NCI-H2029 (cell line): ENCODE results near the gene IL13RA2.

Experiments used
- DNase-seq: peaks from one replicate; lab custom pipeline; 2025; lab: John Stamatoyannopoulos, UW

The IL13RA2 gene

DNA sequence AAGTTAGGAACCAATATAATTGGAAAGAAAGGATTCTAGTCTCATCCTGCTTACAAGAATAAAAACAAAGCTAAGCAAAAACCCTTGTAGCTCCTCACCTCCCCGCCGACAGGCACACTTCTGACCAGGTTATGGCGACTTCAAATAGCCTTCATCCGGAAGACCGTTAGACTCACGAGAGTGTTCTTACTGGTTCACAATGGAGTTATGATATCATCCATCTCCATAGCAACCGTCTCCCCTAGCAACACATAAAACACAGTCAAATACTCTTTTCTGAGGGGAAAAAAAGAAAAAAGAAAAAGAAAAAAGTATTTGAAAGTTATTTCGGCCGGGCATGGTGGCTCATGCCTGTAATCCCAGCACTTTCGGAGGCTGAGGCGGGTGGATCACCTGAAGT lies at the start of gene IL13RA2:
Gene IL13RA2 (minus strand): TSS at position 162 of the 400 bp plus-strand sequence. CDS start 347 bp downstream, outside the sequence.
- no peak for DNase-seq

DNA sequence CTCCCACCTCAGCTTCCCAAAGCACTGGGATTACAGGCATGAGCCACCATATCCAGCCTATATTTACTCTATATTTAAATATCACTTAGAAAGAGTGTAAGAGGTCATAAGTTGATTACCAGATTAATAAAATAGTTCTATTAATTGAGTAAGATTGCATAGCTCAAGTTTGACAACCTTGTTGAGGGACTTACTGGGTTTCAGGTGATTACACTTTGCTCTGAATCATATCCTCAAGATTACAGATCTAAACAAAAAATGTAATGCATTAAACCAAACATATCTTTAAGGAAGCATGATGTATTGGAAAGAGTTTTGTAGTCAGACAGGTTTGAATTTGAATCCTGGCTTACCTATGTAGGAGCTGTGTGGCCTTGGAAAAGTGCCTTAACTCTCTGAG lies 47.9 kb upstream of the IL13RA2 start:
- no peak for DNase-seq

GRCh38 chrX:115060013-115060412 lies 42.6 kb upstream of the IL13RA2 start:
- no peak for DNase-seq

- DNase-seq = no peak
Measured at GRCh38 chrX:115058276-115058675, 40.9 kb upstream of the IL13RA2 start.

DNA sequence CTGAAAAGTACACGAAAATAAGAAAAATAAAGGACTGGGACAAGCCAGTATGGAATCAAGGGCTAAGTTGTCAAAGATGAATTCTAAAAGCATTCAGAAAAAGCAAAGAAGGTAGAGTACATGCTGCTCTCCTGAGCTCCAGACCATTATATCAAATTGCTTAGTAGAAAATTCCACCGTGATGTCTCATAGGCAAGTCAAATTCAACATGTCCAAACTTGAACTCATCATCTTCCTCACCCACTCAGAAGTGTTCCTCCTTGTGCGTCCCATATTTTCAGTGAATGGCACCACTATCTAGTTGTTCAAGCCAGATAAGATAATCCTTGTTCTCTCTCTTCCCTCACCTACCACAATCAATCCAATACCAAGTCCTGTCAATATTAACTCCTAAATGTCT lies 37.5 kb upstream of the IL13RA2 start:
- no peak for DNase-seq

DNA sequence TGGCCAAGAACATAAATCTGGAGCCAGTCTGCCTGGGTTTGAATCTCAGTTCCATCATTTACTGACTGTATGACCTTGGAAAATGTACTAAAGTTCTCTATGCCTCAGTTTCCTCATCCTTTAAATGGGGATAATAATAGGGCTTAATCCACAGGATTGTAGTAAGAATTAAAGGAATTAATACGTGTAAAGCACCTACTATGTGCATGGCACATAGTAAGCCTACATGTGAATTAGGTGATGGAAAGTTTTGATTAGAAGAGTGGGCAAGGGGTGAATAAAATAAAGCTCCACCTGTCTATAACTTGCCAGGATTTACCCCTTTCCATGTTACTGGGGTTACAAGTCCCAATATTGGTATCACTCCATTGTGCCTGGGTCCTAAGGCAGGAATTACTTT lies 35.8 kb upstream of the IL13RA2 start:
- no peak for DNase-seq

- DNase-seq = no peak
Measured at GRCh38 chrX:115047715-115048114, 30.3 kb upstream of the IL13RA2 start.

GRCh38 chrX:115047181-115047580 lies 29.8 kb upstream of the IL13RA2 start:
- no peak for DNase-seq

- no peak for DNase-seq
Measured at GRCh38 chrX:115040417-115040816, 23.0 kb upstream of the IL13RA2 start.

DNA sequence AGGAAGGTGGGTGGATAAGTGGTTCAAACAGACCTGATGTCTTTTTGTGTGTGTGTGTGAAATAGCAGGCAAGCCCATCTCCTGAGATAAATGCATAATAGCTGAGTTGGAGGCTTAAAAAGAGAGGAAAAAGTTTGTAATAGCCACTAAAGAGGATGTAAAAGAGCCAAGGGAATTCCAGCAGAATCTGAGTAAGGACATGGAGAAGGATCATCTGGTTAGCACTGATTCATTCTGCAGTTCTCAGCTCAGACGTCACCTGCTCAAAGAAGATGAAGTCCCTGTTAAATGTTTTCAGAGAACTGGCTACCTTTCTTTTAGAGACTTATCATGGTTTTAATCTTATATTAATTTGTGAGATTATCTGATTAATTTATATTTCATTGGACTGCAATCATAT lies 21.0 kb upstream of the IL13RA2 start:
- no peak for DNase-seq

- DNase-seq = no peak
Measured at GRCh38 chrX:115036029-115036428, 18.6 kb upstream of the IL13RA2 start.

DNA sequence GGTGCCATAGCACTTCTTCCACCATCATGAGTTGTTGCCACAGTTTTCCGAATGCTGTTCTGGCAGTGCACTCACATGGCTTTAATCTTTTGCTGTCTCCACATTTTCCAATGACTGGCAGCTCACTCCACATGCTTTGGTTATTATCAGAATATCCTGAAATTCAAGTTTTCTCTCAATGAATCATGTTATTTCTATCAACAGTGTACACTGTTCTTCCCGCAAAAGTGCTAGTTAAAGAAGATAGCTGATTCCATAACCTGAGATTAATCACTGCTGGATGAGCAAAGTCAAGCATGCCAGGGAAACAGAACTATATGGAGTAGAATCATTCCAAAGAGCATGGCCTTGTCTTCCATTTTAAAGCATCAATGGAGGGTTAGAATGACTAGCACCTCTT lies 14.6 kb upstream of the IL13RA2 start:
- no peak for DNase-seq

DNA sequence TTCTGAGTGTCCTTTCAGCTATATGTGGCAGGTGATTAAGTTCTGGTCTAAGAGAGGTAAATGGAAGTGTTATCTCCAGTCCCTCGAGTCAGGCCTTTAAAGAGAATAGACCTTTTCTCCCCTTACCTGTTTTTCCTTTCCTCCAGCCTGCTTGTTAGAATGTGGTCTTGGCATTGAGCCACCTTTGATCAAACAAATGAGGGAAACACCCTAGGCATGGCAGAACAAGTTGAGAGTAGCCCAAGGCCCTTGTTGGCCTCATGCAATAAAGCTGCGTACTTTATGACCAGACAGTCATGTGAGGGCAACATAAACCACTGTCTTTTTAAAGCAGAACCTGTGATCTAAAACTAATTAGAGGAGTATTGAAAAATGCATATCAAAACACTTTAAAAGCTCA lies 13.2 kb upstream of the IL13RA2 start:
- DNase-seq = no peak

DNA sequence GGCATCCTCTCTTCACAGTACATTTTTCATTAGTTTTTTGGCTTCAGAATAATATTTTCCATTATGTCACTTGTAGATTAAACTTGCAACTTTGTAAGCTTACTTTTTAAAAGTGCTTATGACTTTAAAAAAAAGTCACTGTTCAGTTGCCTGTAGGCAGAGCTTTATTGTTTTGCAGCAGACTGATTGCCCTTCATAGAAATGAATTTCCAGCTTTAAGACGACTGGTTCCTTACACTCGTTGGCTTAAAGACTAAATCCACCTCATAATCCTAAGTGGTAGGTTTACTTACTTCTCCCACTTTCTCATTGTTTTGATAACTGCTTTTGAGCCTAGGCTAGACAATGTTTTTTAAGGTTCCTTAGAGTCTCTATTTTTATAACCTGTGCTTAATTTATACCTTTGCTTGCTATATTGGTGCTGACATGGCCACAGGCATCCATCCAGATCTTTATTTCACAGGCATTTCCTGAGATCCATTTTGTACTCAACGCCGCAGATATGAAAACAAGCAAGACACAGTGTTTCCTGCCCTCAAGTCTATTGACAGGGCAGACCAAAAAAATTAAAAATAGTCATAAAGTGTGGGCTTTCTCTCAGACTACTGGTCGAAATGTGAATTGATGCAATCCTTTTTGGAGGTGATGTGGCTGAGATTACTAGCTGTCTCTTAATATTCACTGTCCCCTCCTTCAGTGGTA lies 12.6 kb upstream of the IL13RA2 start:
- no peak for DNase-seq

- no peak for DNase-seq
Measured at GRCh38 chrX:115029440-115029839, 12.0 kb upstream of the IL13RA2 start.

DNA sequence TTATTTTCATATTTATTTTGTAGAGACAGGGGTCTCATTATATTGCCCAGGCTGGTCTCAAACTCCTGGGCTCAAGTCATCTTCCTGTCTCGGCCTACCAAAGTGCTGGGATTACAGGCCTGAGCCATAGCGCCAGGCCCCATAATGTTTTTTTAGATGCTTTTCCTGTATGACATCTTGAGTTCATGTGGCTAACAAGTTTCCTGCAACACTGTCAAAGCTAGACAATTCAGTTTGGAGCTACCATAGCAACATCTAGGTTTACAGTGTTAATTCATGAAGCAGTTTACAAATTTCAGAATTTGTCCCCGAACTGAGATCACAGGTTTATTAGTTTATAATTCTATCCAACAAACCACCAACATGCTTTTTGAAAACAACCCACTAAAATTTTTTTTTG lies 6.4 kb upstream of the IL13RA2 start:
- no peak for DNase-seq

DNA sequence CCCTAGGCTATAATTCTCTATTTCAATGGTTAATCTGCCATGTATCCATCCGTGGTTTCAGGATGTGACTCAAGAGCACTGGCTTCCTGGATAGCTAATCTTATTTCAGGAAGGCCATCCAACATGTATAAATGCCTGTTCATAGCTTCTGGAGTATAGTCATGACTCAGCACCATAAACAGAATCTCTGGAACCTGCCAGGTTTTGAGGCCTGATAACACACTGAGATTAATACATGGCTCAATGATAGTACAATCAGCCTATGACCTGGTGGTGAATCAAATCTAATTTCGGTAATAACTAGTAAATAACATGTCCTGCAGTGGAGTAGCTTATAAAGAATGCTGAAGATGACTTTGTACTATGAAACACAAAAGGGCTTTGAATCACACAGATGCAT lies 5.7 kb upstream of the IL13RA2 start:
- DNase-seq = no peak

DNA sequence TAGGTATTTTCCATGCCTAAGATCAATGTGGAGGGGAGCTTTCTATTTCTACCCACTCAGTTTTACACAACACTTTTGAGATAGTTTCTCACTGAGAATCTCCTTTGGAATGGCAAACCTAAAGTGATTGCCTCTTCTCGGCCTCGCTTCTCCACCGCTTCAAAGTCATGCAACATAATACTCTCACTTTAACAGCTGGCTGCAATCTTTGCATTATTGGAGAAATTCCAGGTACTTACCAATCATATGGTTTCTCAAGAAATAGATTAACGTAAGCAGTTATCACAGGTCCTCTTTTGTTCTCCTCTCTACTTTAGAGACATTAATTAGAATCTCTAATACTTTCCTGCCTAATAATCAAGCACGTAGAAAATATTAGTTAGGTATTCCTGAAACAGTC lies 3.7 kb upstream of the IL13RA2 start:
- no peak for DNase-seq

GRCh38 chrX:115018944-115019343 lies 1.5 kb upstream of the IL13RA2 start:
- no peak for DNase-seq

DNA sequence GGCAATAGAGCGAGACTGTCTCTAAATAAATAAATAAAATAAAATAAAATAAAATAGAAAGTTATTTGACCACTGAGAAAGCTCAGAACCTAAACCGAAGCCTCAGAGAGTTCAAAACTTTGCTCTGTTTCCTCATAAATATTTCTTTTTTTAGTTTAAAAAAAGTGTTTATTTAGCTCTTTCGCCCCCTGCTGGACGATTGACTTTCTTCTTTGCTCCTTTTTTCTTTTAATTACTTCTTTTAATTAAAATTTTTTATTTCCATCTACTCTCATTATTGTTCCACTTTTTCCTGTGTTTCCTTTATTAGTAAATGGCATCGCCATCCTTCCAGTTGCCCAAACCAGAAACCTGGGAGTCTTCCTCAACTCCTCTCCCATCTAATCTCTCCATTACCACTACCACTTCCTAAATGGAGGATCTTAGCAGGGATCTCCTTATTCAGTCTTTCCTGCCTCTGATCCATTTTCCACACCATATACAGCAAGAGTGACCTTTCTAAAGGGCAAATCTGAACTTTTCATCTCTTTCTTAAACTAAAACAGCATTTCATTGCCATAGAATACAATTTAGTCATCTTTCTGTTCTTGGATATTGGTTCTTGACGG lies 728 bp upstream of the IL13RA2 start:
- no peak for DNase-seq

DNA sequence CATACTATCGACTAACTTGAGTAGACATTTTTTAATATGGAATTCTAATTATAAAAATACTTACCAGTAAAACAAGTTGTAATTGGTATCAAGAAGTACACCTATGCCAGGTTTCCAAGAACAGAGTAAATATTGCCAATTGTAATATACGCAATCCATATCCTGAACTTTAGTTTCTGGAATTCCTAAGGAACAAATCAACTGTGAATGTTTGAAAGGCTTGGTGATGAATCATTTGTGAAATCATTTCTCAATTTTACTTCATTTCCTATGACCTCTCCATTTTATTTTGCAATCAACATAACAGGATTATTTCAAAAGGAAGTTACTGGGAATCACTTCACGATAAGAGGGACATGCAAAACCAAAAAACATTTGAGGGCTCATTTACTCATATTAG lies 3.7 kb downstream of the IL13RA2 start:
- no peak for DNase-seq

DNA sequence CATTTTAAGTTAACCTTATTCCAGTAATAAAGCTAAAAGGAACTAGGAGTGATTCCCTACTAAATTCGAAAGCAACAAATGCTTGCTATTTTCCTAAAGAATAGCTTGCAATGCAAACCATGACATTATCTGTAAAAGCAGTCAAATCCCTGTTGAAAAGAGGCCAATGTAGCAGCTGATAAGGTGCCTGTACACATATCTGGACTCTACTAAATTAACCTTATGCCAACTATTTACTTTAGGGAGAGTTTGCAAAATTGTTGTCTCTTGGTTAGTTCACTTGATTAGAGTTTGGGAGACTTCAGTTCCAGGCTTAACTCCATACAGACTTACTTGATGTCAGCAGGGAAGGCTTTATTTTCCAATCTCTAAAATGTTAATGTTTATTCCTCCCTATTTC lies 6.0 kb downstream of the IL13RA2 start:
- DNase-seq = no peak

- no peak for DNase-seq
Measured at GRCh38 chrX:114999906-115000305, 17.5 kb downstream of the IL13RA2 start.

DNA sequence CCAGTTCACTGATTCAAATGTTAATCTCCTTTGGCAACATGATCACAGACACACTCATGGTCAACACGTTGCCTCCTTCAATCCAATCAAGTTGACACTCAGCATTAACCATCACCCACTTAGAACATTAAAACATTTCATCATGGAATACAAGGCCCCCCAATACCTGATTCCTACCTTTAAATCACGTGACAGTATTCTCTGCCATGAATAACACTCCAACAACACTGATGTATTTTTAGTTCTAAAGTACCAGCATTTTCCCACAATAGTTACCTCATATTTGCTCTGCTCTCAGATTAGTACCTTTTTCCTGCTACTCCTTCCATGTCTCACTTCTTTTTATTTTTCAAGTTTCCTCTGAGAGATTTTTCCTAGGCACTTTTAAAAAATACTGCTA lies 19.6 kb downstream of the IL13RA2 start:
- no peak for DNase-seq
